HG02642 (cell line): ENCODE data around the gene NALCN.

Source experiments
- ATAC-seq: cut with Tn5 transposase; IDR thresholded peaks from one replicate; pipeline ENCODE4 v1.9.1; 2021; ENCODE audit warnings: mild to moderate bottlenecking; ENCODE audit not compliant: unreplicated experiment, poor library complexity

The NALCN gene

GRCh38 chr13:101218484-101218883 lies 197.8 kb downstream of the NALCN start:
- ATAC-seq: no peak

- no peak for ATAC-seq
Observed at GRCh38 chr13:101217086-101217485, 199.2 kb downstream of the NALCN start.

- no peak for ATAC-seq
Observed at GRCh38 chr13:101211261-101211660, 205.0 kb downstream of the NALCN start.

GRCh38 chr13:101210774-101211173 lies 205.5 kb downstream of the NALCN start:
- no peak for ATAC-seq

GRCh38 chr13:101209206-101209893 lies 207.0 kb downstream of the NALCN start:
- ATAC-seq: no peak

GRCh38 chr13:101205408-101205807 lies 210.9 kb downstream of the NALCN start:
- no peak for ATAC-seq

- no peak for ATAC-seq
Observed at GRCh38 chr13:101204270-101205020, 211.9 kb downstream of the NALCN start.

- ATAC-seq: no peak
Observed at GRCh38 chr13:101202590-101202989, 213.7 kb downstream of the NALCN start.

- ATAC-seq: no peak
Observed at GRCh38 chr13:101190976-101191375, 225.3 kb downstream of the NALCN start.

- ATAC-seq: no peak
Observed at GRCh38 chr13:101190337-101190736, 226.0 kb downstream of the NALCN start.

GRCh38 chr13:101185606-101186005 lies 230.7 kb downstream of the NALCN start:
- ATAC-seq: no peak

- no peak for ATAC-seq
Observed at GRCh38 chr13:101181076-101181685, 235.1 kb downstream of the NALCN start.

GRCh38 chr13:101179021-101179420 lies 237.3 kb downstream of the NALCN start:
- no peak for ATAC-seq

GRCh38 chr13:101178406-101178805 lies 237.9 kb downstream of the NALCN start:
- ATAC-seq: no peak

GRCh38 chr13:101170306-101170705 lies 246.0 kb downstream of the NALCN start:
- no peak for ATAC-seq

- no peak for ATAC-seq
Observed at GRCh38 chr13:101157261-101157660, 259.0 kb downstream of the NALCN start.

- ATAC-seq: no peak
Observed at GRCh38 chr13:101155920-101156319, 260.4 kb downstream of the NALCN start.

- ATAC-seq: no peak
Observed at GRCh38 chr13:101152184-101152583, 264.1 kb downstream of the NALCN start.

GRCh38 chr13:101150998-101151397 lies 265.3 kb downstream of the NALCN start:
- ATAC-seq: no peak

- ATAC-seq: no peak
Observed at GRCh38 chr13:101149735-101150384, 266.4 kb downstream of the NALCN start.
